Pancreas (tissue), 10 donors: ENCODE data around the gene UCK2. TPM values are rescaled to one million over a fixed set of nuclear protein-coding genes. Genes with fewer than 3 reads are reported as not detected.

Experiments
- ATAC-seq, 4 donors: fragments of 200-7000 bp; cut with Tn5 transposase; one replicate each; pipeline versions ENCODE4 v1.8.0 to v1.9.1; 2020; ENCODE audit warnings: mild to moderate bottlenecking in 4 of 4, moderate library complexity in 4 of 4
- DNase-seq, 6 donors: peaks; one replicate each; pipeline ENCODE4 v3.0.0-alpha.2; 2020
- FAIRE-seq: peaks from 2 replicates; lab custom pipeline; 2012; peaks lifted over from hg19 to GRCh38; lab: Jason Lieb, UNC
- H3K27ac ChIP-seq, 4 donors: fragments of 200-600 bp; sonication (generic); 1 replicate in 3 of 4; 2 replicates in 1 of 4; pipeline versions ENCODE4 v1.5.0 to v1.8.0; 2020
- H3K27me3 ChIP-seq, 4 donors: fragments of 200-600 bp; one replicate each; pipeline ENCODE4 v1.8.0; 2021
- H3K36me3 ChIP-seq, 3 donors: fragments of 200-600 bp; sonication (generic) in 1 of 3; one replicate each; pipeline versions ENCODE4 v1.5.0 to v1.8.0; 2020 to 2021
- H3K4me1 ChIP-seq, 3 donors: fragments of 200-600 bp; one replicate each; pipeline ENCODE4 v1.8.0; 2021
- H3K4me3 ChIP-seq, 4 donors: fragments of 200-600 bp; sonication (generic) in 2 of 4; one replicate each; pipeline versions ENCODE4 v1.5.0 to v1.8.0; 2020 to 2021
- H3K9me3 ChIP-seq, 4 donors: fragments of 200-600 bp; one replicate each; pipeline ENCODE4 v1.8.0; 2021
- WGBS, 2 donors: extraction: QIAGEN DNeasy Blood & Tissue Kit; methylation state at CpG; one replicate each; pipeline ENCODE4 v1.1.7; 2013; 5-methylcytosine and 5-hydroxymethylcytosine counted together
- intact Hi-C, 3 donors: fragments of 100-400 bp; cut with DNase I; formaldehyde crosslinking; loops; one replicate each; pipeline versions ENCODE4 v1.11.1 to v1.14.2; 2022
- polyA plus RNA-seq, 2 donors: library from polyadenylated mRNA; stranded (reverse); fragments of 200-250 nt; gene quantifications; one replicate each; pipeline ENCODE4 v1.2.3, GENCODE V29; 2013
- total RNA-seq, 6 donors: library from RNA; stranded (reverse); fragmentation: NEBNext Ultra II Directional in 4 of 6; extraction: Animal tissue kit (Norgen Biotek cat#: 25700) in 4 of 6; gene quantifications; one replicate each; pipeline versions ENCODE4 v1.2.1 to v1.2.4, GENCODE V29; 2021 to 2023
- TF ChIP-seq, protein P1 (sequence below), 4 donors: fragments of 200-600 bp; sonication (generic) in 3 of 4; IDR thresholded peaks; one replicate each; pipeline versions ENCODE4 v1.5.0 to v1.8.0; 2021; ENCODE audit warnings: antibody characterized with exemption in 4 of 4
- donor health status: healthy with polysubstance abuse.
- donor health status: DM: no; HTN: no; CAD: no; lungs with moderate emphysema.
- donor health status: DM: no; HTN: no; CAD: no.
- donor health status: control.
- donor health status: control.
- donor health status: Bipolar disorder and iron deficiency.
- donor health status: DM: yes; HTN: yes; CAD: no.
- donor health status: DM: no; HTN: no; CAD: no.
- donor health status: DM: no; HTN: no; CAD: no.
- donor health status: DM: yes; HTN: yes; CAD: no.

UCK2 gene
- total and polyA plus RNA-seq, 8 donors, result 10.6 to 25.5 (median 15.5) TPM

DNA sequence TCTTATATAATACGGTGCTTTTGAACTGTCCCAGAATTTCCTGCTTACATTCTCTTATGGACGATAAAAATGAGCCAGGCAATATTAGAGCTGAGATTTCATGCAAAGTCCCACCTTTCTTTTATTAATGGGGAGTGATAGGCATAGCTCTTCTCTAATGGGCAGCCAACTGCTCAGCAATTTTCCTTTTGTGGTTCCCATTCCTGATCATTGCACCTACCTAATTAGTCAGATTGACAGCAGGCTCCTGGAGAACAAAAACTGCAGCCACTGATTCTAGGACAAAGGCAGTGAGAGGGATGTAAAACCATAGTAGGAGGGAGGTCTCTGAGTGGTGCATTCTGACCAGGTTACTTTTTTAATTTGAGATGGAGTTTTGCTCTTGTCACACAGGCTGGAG is 110.4 kb downstream of the UCK2 start:
- ATAC-seq (no peak), FAIRE-seq (no peak), DNase-seq (no peak)
- H3K9me3 ChIP-seq, result no peaks in the 10 kb centered on the region
- no peaks in the 10 kb centered on the region for H3K36me3 ChIP-seq
- H3K4me1 ChIP-seq, result no peaks in the 10 kb centered on the region
- no peak overlapping the region for H3K4me3 ChIP-seq
- intact Hi-C loops, result loop anchor here in 1 of 3 donors (10.0 kb wide), 1 partner anchor 487 kb away; no protein-coding TSS in a partner anchor
- no peaks in the 10 kb centered on the region for H3K27me3 ChIP-seq
- 87 to 93% methylated on average over 2 of the region's 2 CpGs for WGBS, 2 donors
- H3K27ac ChIP-seq, result no peak overlapping the region
- TF ChIP-seq, protein P1, sequence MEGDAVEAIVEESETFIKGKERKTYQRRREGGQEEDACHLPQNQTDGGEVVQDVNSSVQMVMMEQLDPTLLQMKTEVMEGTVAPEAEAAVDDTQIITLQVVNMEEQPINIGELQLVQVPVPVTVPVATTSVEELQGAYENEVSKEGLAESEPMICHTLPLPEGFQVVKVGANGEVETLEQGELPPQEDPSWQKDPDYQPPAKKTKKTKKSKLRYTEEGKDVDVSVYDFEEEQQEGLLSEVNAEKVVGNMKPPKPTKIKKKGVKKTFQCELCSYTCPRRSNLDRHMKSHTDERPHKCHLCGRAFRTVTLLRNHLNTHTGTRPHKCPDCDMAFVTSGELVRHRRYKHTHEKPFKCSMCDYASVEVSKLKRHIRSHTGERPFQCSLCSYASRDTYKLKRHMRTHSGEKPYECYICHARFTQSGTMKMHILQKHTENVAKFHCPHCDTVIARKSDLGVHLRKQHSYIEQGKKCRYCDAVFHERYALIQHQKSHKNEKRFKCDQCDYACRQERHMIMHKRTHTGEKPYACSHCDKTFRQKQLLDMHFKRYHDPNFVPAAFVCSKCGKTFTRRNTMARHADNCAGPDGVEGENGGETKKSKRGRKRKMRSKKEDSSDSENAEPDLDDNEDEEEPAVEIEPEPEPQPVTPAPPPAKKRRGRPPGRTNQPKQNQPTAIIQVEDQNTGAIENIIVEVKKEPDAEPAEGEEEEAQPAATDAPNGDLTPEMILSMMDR (IDR thresholded peaks at IDR 0.05), result no peak

DNA sequence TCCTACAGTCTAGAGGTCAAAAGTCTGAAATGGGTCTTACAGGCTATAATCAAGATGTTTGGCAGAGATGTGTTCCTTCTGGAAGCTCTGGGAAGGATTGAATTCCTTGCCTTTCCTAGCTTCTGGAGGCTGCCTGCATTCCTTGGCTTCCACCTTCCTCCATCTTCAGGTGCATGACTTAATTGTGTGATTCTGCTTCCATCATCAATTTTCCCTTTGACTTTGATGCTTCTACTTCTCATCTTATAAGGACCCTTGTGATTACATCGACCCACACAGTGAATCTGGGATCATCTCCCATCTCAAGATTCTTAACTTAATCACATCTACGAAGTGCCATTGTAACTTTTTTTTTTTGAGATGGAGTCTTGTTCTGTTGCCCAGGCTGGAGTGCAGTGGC is 111.4 kb downstream of the UCK2 start:
- H3K4me1 ChIP-seq, result no peaks in the 10 kb centered on the region
- 70 to 74% methylated on average over 2 of the region's 2 CpGs for WGBS, 2 donors

DNA sequence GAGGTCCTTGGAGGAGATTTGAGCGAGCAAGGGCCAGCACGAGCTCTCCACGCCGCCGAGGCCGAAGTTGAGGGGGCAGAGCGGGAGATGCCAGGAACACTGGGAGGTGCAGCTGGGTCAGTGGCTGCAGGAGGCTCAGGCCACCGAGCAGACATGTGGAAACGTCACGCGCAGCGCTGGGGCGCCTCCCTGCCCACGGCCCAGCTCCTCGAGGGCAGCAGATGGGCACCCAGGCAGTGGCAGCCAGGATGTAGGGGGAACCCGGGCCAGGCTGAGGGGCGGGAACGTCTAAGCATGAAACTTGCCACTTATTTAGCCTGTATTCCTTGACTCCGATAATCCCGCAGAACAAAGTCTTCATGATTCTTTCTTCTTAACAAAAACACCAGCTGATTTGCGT is 114.1 kb downstream of the UCK2 start:
- Histone ChIP-seq H3K4me3 (no peak overlapping the region), H3K4me1 (no peaks in the 10 kb centered on the region), H3K36me3 (no peaks in the 10 kb centered on the region), H3K9me3 (no peaks in the 10 kb centered on the region), H3K27ac (no peak overlapping the region), H3K27me3 (no peaks in the 10 kb centered on the region)
- FAIRE-seq (no peak), DNase-seq (no peak), ATAC-seq (no peak)
- intact Hi-C loops, result no loop called here
- WGBS, 2 donors, result 86 to 95% methylated on average over 20 to 21 of the region's 21 CpGs
- TF ChIP-seq, protein P1 (IDR thresholded peaks at IDR 0.05), result no peak

More for the DNA sequence above, 111.4 kb downstream of the UCK2 start:
- Histone ChIP-seq H3K4me3 (no peak overlapping the region), H3K27ac (no peak overlapping the region), H3K27me3 (no peaks in the 10 kb centered on the region), H3K36me3 (no peaks in the 10 kb centered on the region), H3K9me3 (no peaks in the 10 kb centered on the region)
- FAIRE-seq (no peak), DNase-seq (no peak), ATAC-seq (no peak)
- intact Hi-C loops, result loop anchor here in 1 of 3 donors (10.0 kb wide), 1 partner anchor 486 kb away; no protein-coding TSS in a partner anchor
- TF ChIP-seq, protein P1 (IDR thresholded peaks at IDR 0.05), result no peak

DNA sequence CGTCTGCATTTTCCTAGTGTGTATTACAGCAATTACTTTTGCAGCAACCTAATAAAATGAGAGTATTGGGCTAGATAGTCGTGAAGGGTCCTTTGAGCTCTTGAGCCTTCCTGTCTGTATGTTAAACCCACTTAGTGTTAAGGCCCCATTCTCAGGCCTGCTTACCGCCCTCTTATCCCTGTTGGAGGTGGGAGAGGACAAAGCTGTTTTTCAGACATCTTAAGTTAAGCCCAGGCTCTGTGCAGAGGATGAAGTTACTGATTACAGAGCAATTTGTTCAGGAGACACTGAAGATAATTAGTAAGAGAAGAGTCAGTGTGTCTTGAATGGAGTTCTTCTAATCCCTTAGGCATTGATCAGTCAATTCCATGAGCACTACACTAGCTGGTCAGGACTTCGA is 114.6 kb downstream of the UCK2 start:
- no peak for DNase-seq
- no peak for ATAC-seq
- H3K4me3 ChIP-seq, result no peak overlapping the region
- no peaks in the 10 kb centered on the region for H3K36me3 ChIP-seq
- FAIRE-seq, result no peak
- TF ChIP-seq, protein P1 (IDR thresholded peaks at IDR 0.05), result no peak
- H3K27me3 ChIP-seq, result no peaks in the 10 kb centered on the region
- H3K9me3 ChIP-seq, result no peaks in the 10 kb centered on the region
- 75 to 92% methylated on average over 4 of the region's 4 CpGs for WGBS, 2 donors
- no peaks in the 10 kb centered on the region for H3K4me1 ChIP-seq
- intact Hi-C loops, result no loop called here
- no peak overlapping the region for H3K27ac ChIP-seq

DNA sequence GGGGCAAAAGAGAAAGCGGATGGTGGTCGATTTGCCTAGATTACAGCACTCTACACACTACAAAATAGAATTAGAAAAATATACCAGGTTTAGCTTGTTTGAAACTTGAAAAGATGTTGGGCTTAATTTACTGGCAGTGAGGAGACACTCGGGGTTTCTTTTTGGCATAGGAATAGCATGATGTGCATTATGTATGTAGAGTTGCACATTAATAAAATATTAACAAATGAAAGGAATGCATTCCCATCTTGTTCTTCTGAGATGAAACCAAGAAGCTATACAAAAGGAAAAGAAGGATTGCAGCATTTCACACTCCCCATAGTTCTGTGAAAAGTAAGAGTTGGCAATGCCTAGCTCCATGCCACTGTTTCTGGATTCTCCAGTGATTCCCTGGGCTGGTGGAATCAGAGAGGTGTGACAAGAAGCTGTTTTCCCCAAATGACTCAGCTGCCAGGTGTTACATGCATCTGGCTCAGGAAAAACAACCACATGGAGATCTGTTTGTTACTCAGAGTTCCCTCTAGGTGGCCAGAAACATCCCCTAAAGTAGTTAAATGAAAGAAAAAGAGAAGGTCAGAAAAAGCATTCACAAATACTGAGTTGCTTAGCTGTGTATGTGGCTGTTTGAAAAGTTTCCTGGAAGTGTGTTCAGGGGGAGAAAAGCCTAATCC is 115.6 kb downstream of the UCK2 start:
- TF ChIP-seq, protein P1 (IDR thresholded peaks at IDR 0.05), result no peak
- no peaks in the 10 kb centered on the region for H3K9me3 ChIP-seq
- WGBS, 2 donors, result 59 to 69% methylated on average over 3 of the region's 3 CpGs
- H3K4me3 ChIP-seq, result no peak overlapping the region
- no peaks in the 10 kb centered on the region for H3K27me3 ChIP-seq
- H3K4me1 ChIP-seq, result no peaks in the 10 kb centered on the region
- H3K36me3 ChIP-seq, result no peaks in the 10 kb centered on the region
- H3K27ac ChIP-seq, result no peak overlapping the region
- DNase-seq (no peak), FAIRE-seq (no peak), ATAC-seq (no peak)
- intact Hi-C loops, result no loop called here
